RWPE1 (cell line): ENCODE data around the gene BMPR1B.
"Not testable (repeated sequence)": the region's sequence is repeated elsewhere in the genome, so short reads cannot be mapped to it uniquely, and the experiment has no call there.

Source experiments
- CTCF ChIA-PET: fragments of 350-600 bp; sonication (Branson Sonifier 250); formaldehyde crosslinking; extraction: SDS; loops from one replicate; lab custom pipeline; 2021; lab: Yijun Ruan, JAX
- POLR2A ChIA-PET: fragments of 400-600 bp; formaldehyde crosslinking; extraction: SDS; loops from one replicate; lab custom pipeline; 2020; ENCODE audit warnings: antibody characterized with exemption; ENCODE audit not compliant: low non-redundant PET; lab: Yijun Ruan, JAX
- DNase-seq: peaks from one replicate; pipeline ENCODE4 v3.0.0; 2012; ENCODE audit warnings: low spot score
- H3K27ac ChIP-seq: fragments of 450-650 bp; 2 replicates; pipeline ENCODE4 v1.5.1; 2017
- CTCF ChIP-seq: fragments of 450-650 bp; conservative IDR thresholded peaks from 2 replicates; pipeline ENCODE4 v1.5.1; 2017; ENCODE audit warnings: low read depth, mild to moderate bottlenecking

The BMPR1B gene

DNA sequence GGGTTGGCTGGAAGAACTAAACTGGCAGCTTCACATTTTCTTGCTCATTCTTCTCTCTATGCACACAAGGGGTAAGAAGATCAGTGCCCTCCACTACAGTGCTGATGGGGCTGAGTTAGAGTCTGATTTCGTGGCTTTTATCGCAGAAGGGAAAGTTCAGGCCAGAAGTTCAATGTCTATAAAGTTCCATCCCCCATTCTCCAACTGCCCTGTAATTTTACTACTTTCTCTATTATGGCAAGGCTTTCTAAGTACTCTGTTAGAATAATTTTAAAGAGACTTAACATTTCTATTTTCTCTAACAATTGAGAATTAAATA, 293.9 kb downstream of the BMPR1B start:
- no peak for DNase-seq
- POLR2A ChIA-PET, result no interaction called here
- CTCF ChIA-PET, result no interaction called here
- TF ChIP-seq CTCF, result no peak
- no peak overlapping the region for H3K27ac ChIP-seq

DNA sequence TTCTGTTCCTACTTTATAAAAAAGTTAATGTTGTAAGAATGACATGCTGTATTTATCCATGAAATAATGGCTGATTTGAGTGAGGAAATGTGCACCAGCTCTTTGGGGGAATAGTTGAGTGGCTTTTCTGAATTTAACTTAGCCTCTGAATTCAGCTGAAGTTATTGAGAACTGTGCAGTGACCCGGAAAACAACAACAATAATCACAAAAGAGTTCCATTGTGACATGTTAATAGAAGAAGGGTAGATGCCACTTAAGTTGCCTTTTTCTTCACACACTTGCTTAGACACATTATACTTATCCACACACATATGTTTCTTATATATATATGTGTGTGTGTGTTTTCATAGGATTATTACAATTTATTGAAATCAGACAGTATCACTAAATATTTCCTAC, 301.2 kb downstream of the BMPR1B start:
- CTCF ChIA-PET, result no interaction called here
- POLR2A ChIA-PET, result no interaction called here
- no peak for DNase-seq
- H3K27ac ChIP-seq, result no peak overlapping the region
- TF ChIP-seq CTCF, result no peak

DNA sequence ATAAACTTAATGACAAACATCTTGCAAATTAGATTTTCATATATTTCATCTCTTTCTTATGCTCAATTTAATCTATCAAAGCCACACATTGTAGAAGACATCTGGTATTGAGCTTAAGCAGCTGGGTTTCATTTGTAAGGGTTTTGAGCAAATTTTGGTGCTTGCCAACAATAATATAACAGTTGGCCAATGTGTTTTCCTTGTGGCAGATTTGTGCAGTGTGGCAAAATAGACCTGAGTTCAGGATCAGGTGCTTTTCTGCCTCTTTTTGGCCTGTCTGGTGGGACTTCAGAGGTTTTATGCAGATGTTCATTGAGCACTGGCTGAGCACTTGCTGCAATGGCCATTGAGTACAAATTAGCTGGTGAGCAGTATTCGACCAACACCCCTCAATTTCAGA, 301.9 kb downstream of the BMPR1B start:
- H3K27ac ChIP-seq, result no peak overlapping the region
- POLR2A ChIA-PET, result no interaction called here
- CTCF ChIA-PET, result no interaction called here
- DNase-seq, result no peak
- no peak for TF ChIP-seq CTCF

DNA sequence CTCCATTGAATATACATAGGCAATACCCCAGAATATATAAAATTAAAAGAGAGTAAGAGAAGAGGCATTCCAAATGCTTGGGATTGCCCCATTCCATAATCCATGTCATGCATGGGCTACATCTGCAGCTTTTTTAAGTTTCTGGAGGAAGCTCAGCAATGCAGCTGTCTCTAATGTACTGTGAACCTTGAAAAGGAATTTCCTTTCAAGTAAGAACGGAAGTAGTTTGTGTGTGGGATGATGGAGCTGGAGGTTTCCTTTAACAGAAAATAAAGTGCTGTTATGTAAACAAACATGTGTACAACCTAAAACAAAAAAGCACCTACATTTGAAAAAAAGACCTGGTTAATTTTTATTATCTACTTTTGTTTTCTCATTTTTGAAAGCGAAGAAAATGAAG, 303.5 kb downstream of the BMPR1B start:
- POLR2A ChIA-PET, result no interaction called here
- H3K27ac ChIP-seq, result no peak overlapping the region

GRCh38 chr4:95061801-95062200, 304.0 kb downstream of the BMPR1B start:
- H3K27ac ChIP-seq, DNase-seq, POLR2A ChIA-PET: not testable (repeated sequence)
- CTCF ChIA-PET, result interaction anchor here (0.7 kb wide), 1 partner anchor 441 kb away, joined by 3 read pairs; no protein-coding TSS in a partner anchor

More for the DNA sequence above, 303.5 kb downstream of the BMPR1B start:
- DNase-seq, result no peak
- TF ChIP-seq CTCF, result no peak
- CTCF ChIA-PET, result interaction anchor here (0.7 kb wide), 1 partner anchor 440 kb away, joined by 3 read pairs; no protein-coding TSS in a partner anchor

GRCh38 chr4:95066050-95066449, 308.3 kb downstream of the BMPR1B start:
- ChIA-PET CTCF (no interaction called here), POLR2A (no interaction called here)
- DNase-seq, result peak; percentile 34
- no peak for TF ChIP-seq CTCF
- no peak overlapping the region for H3K27ac ChIP-seq

DNA sequence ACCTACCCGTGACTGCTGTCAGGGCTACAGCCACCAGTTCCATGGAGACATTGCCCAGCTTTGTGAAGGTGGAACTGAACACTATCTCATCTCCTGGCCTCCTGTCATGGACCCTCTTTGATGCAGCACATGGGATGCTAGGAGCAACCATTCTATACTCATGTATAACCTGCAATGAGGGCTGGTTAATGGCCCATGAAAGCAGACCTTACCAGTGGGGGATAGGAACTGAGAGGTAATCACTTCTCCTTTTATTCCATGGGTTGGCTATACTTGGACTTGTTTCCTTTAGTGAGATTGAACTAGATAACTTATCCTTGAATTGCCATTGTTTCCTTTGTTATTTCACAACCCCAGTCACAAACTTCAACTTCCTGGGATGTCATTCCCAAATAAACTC, 310.6 kb downstream of the BMPR1B start:
- POLR2A ChIA-PET, result no interaction called here
- H3K27ac ChIP-seq, result no peak overlapping the region
- CTCF ChIA-PET, result no interaction called here
- DNase-seq, result no peak
- TF ChIP-seq CTCF, result no peak
